ENCODE data around the gene ASPSCR1. TPM values are rescaled to one million over a fixed set of nuclear protein-coding genes. Genes with fewer than 3 reads are reported as not detected.

The ASPSCR1 gene
- total and polyA plus RNA-seq, 2 donors from 2014 or later = 35.2 to 57.5 TPM

DNA sequence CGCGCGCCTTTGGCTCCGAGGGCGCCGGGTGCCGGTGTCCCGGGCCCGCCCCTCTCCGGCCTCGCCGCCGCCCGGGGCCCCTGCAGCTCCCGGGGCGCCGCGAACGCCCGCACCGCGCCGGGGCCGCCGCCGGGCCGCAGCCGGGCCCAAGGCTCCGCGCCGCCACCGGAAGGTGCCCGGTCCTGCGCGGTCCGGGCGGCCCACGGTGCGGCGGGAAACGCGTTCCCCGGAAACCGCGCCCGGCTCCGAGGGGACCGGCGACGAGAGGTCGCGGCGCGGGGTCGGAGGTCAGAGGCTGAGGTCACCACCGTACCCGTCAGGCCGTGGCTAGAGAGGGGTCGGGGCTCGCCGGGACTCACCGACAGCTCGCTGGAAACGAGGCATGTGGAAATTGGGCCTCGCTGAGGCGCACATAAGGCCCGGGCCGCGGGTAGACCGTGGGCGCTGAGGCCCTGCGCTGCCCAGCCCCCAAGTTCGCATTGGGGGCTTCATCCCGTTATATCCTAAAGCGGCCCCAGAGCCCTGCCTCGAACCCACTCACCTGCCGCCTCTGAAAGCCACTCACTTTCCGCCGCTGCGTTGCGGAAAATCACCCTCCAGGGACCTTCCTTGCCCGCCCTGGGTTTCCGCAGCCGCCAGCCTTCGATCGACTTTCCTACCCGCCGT lies 88.3 kb downstream of the ASPSCR1 start, which contains the start of gene DUS1L:
TSS of gene DUS1L (minus strand) at position 167 of the 666 bp plus-strand sequence. CDS start 745 bp downstream, outside the sequence.
- Histone ChIP-seq H3K27me3 (ENCODE audit: control insufficient read depth, insufficient read depth, low read length) (no peaks in the 10 kb centered on the region), H3K36me3 (ENCODE audit: control insufficient read depth in 2 of 3, insufficient read depth in 3 of 3, low read length in 3 of 3) (peaks cover 0 to 14% (median 2%) of the 10 kb centered on the region in 3 donors), H3K4me1 (ENCODE audit: control insufficient read depth in 2 of 3, insufficient read depth in 2 of 3, low read depth in 1 of 3, low read length in 3 of 3) (peaks cover 0 to 18% (median 11%) of the 10 kb centered on the region in 3 donors), H3K9me3 (ENCODE audit: control insufficient read depth in 2 of 3, insufficient read depth in 1 of 3, low read length in 3 of 3) (no peaks in the 10 kb centered on the region), H3K27ac (ENCODE audit: low read depth in 2 of 2, low read length in 2 of 2) (peak within 1 kb of the TSS; percentile 81 to 82), H3K9ac (ENCODE audit: low read length in 3 of 3) (peak within 1 kb of the TSS in 2 of 3 donors; percentile 77), H3K4me3 (ENCODE audit: low read length in 3 of 3) (peak within 1 kb of the TSS; percentile 58 to 67 (median 60))
- FAIRE-seq (no peak), DNase-seq (peak in 4 of 5 donors; percentile 33 to 91 (median 71))
- intact Hi-C loops (cut with DNase I) = no loop called here
- peak; percentile 15 for TF ChIP-seq CTCF (IDR thresholded peaks at IDR 0.05; ENCODE audit: borderline replicate concordance, extremely low read depth, insufficient read depth)

Other genes with a start within 250 kb of the ASPSCR1 start
- gene GCGR, start 173.5 kb upstream of the ASPSCR1 start, total RNA-seq = 9.3 TPM
- gene GCGR, start 173.5 kb upstream of the ASPSCR1 start, polyA plus RNA-seq (ENCODE audit: insufficient read depth, low read depth, low replicate concordance) = 37.2 TPM
- 88.3 TPM for gene MCRIP1, start 144.3 kb upstream of the ASPSCR1 start, total RNA-seq
- 151 TPM for gene MCRIP1, start 144.3 kb upstream of the ASPSCR1 start, polyA plus RNA-seq (ENCODE audit: insufficient read depth, low read depth, low replicate concordance)
- gene PPP1R27, start 142.6 kb upstream of the ASPSCR1 start, total RNA-seq = not detected
- not detected for gene PPP1R27, start 142.6 kb upstream of the ASPSCR1 start, polyA plus RNA-seq (ENCODE audit: insufficient read depth, low read depth, low replicate concordance)
- gene P4HB, start 117.1 kb upstream of the ASPSCR1 start, total RNA-seq = 482 TPM
- 411 TPM for gene P4HB, start 117.1 kb upstream of the ASPSCR1 start, polyA plus RNA-seq (ENCODE audit: insufficient read depth, low read depth, low replicate concordance)
- 453 TPM for gene ARHGDIA, start 106.3 kb upstream of the ASPSCR1 start, total RNA-seq
- 424 TPM for gene ARHGDIA, start 106.3 kb upstream of the ASPSCR1 start, polyA plus RNA-seq (ENCODE audit: insufficient read depth, low read depth, low replicate concordance)
- 59.3 TPM for gene ALYREF, start 86.0 kb upstream of the ASPSCR1 start, total RNA-seq
- gene ALYREF, start 86.0 kb upstream of the ASPSCR1 start, polyA plus RNA-seq (ENCODE audit: insufficient read depth, low read depth, low replicate concordance) = 45.3 TPM
- 88.6 TPM for gene ANAPC11, start 85.9 kb upstream of the ASPSCR1 start, total RNA-seq
- 220 TPM for gene ANAPC11, start 85.9 kb upstream of the ASPSCR1 start, polyA plus RNA-seq (ENCODE audit: insufficient read depth, low read depth, low replicate concordance)
- 0.66 TPM for gene NPB, start 75.4 kb upstream of the ASPSCR1 start, total RNA-seq
- gene NPB, start 75.4 kb upstream of the ASPSCR1 start, polyA plus RNA-seq (ENCODE audit: insufficient read depth, low read depth, low replicate concordance) = 1.4 TPM
- 28.4 TPM for gene PCYT2, start 66.2 kb upstream of the ASPSCR1 start, total RNA-seq
- gene PCYT2, start 66.2 kb upstream of the ASPSCR1 start, polyA plus RNA-seq (ENCODE audit: insufficient read depth, low read depth, low replicate concordance) = 104 TPM
- 25.2 TPM for gene SIRT7, start 59.5 kb upstream of the ASPSCR1 start, total RNA-seq
- gene SIRT7, start 59.5 kb upstream of the ASPSCR1 start, polyA plus RNA-seq (ENCODE audit: insufficient read depth, low read depth, low replicate concordance) = 17.4 TPM
- gene MAFG, start 49.9 kb upstream of the ASPSCR1 start, total RNA-seq = 18.2 TPM
- gene MAFG, start 49.9 kb upstream of the ASPSCR1 start, polyA plus RNA-seq (ENCODE audit: insufficient read depth, low read depth, low replicate concordance) = 8.3 TPM
- gene PYCR1, start 40.3 kb upstream of the ASPSCR1 start, total RNA-seq = 14.2 TPM
- 7.9 TPM for gene PYCR1, start 40.3 kb upstream of the ASPSCR1 start, polyA plus RNA-seq (ENCODE audit: insufficient read depth, low read depth, low replicate concordance)
- gene MYADML2, start 30.4 kb upstream of the ASPSCR1 start, total RNA-seq = not detected
- gene MYADML2, start 30.4 kb upstream of the ASPSCR1 start, polyA plus RNA-seq (ENCODE audit: insufficient read depth, low read depth, low replicate concordance) = not detected
- gene NOTUM, start 16.4 kb upstream of the ASPSCR1 start, total RNA-seq = not detected
- not detected for gene NOTUM, start 16.4 kb upstream of the ASPSCR1 start, polyA plus RNA-seq (ENCODE audit: insufficient read depth, low read depth, low replicate concordance)
- gene CENPX, start 45.2 kb downstream of the ASPSCR1 start, total RNA-seq = 36.9 TPM
- gene CENPX, start 45.2 kb downstream of the ASPSCR1 start, polyA plus RNA-seq (ENCODE audit: insufficient read depth, low read depth, low replicate concordance) = 93.2 TPM
- gene LRRC45, start 45.7 kb downstream of the ASPSCR1 start, total RNA-seq = 9.9 TPM
- 9.9 TPM for gene LRRC45, start 45.7 kb downstream of the ASPSCR1 start, polyA plus RNA-seq (ENCODE audit: insufficient read depth, low read depth, low replicate concordance)
- 2.6 TPM for gene RAC3, start 54.0 kb downstream of the ASPSCR1 start, total RNA-seq
- gene RAC3, start 54.0 kb downstream of the ASPSCR1 start, polyA plus RNA-seq (ENCODE audit: insufficient read depth, low read depth, low replicate concordance) = 13.1 TPM
- 102 TPM for gene DCXR, start 60.1 kb downstream of the ASPSCR1 start, total RNA-seq
- gene DCXR, start 60.1 kb downstream of the ASPSCR1 start, polyA plus RNA-seq (ENCODE audit: insufficient read depth, low read depth, low replicate concordance) = 551 TPM
- 29.8 TPM for gene RFNG, start 74.2 kb downstream of the ASPSCR1 start, total RNA-seq
- 47.3 TPM for gene RFNG, start 74.2 kb downstream of the ASPSCR1 start, polyA plus RNA-seq (ENCODE audit: insufficient read depth, low read depth, low replicate concordance)
- gene GPS1, start 74.3 kb downstream of the ASPSCR1 start, total RNA-seq = 99.3 TPM
- 149 TPM for gene GPS1, start 74.3 kb downstream of the ASPSCR1 start, polyA plus RNA-seq (ENCODE audit: insufficient read depth, low read depth, low replicate concordance)
- 84.8 TPM for gene DUS1L, start 88.2 kb downstream of the ASPSCR1 start, total RNA-seq
- 102 TPM for gene DUS1L, start 88.2 kb downstream of the ASPSCR1 start, polyA plus RNA-seq (ENCODE audit: insufficient read depth, low read depth, low replicate concordance)
- 43.3 TPM for gene FASN, start 120.6 kb downstream of the ASPSCR1 start, total RNA-seq
- 13.6 TPM for gene FASN, start 120.6 kb downstream of the ASPSCR1 start, polyA plus RNA-seq (ENCODE audit: insufficient read depth, low read depth, low replicate concordance)
- 79.4 TPM for gene CCDC57, start 235.2 kb downstream of the ASPSCR1 start, total RNA-seq
- gene CCDC57, start 235.2 kb downstream of the ASPSCR1 start, polyA plus RNA-seq (ENCODE audit: insufficient read depth, low read depth, low replicate concordance) = 46.7 TPM

All from kidney (tissue), 14 donors.